Parathyroid adenoma (tissue), 2 donors: ENCODE results near the gene ANKS1A.

Experiments used
- H2AFZ ChIP-seq: fragments of 300-600 bp; sonication (generic); one replicate; pipeline ENCODE4 v1.7.0; 2017; ENCODE audit warnings: antibody characterized with exemption, mild to moderate bottlenecking
- H3K27ac ChIP-seq: fragments of 300-600 bp; sonication (generic); one replicate; pipeline ENCODE4 v1.7.0; 2017
- H3K27me3 ChIP-seq: fragments of 300-600 bp; sonication (generic); one replicate; pipeline ENCODE4 v1.7.0; 2017; ENCODE audit warnings: low read length; ENCODE audit not compliant: control insufficient read depth, insufficient read depth
- H3K36me3 ChIP-seq: fragments of 300-600 bp; sonication (generic); one replicate; pipeline ENCODE4 v1.7.0; 2017; ENCODE audit warnings: low read length; ENCODE audit not compliant: control insufficient read depth, insufficient read depth
- H3K4me1 ChIP-seq: fragments of 300-600 bp; sonication (generic); one replicate; pipeline ENCODE4 v1.7.0; 2017; ENCODE audit warnings: control low read depth
- H3K4me2 ChIP-seq: fragments of 300-600 bp; sonication (generic); one replicate; pipeline ENCODE4 v1.7.0; 2017; ENCODE audit warnings: low read length
- H3K4me3 ChIP-seq: fragments of 300-600 bp; sonication (generic); one replicate; pipeline ENCODE4 v1.7.0; 2017; ENCODE audit warnings: low read depth, low read length
- H3K79me2 ChIP-seq: fragments of 300-600 bp; sonication (generic); one replicate; pipeline ENCODE4 v1.7.0; 2017; ENCODE audit warnings: control low read depth
- H3K9ac ChIP-seq: fragments of 300-600 bp; sonication (generic); one replicate; pipeline ENCODE4 v1.7.0; 2017; ENCODE audit warnings: mild to moderate bottlenecking
- H3K9me3 ChIP-seq: fragments of 300-600 bp; sonication (generic); one replicate; pipeline ENCODE4 v1.7.0; 2017; ENCODE audit warnings: low read length; ENCODE audit not compliant: control insufficient read depth
- CTCF ChIP-seq: fragments of 300-600 bp; sonication (generic); IDR thresholded peaks from one replicate; pipeline ENCODE4 v1.7.0; 2017; ENCODE audit warnings: antibody characterized with exemption, mild to moderate bottlenecking
- donor health status: primary hyperparathyroidism.

Gene ANKS1A

GRCh38 chr6:35047265-35048011 lies 158.4 kb downstream of the ANKS1A start:
- Histone ChIP-seq H3K27me3 (no peaks in the 10 kb centered on the region), H3K9me3 (no peaks in the 10 kb centered on the region), H3K4me2 (no peak overlapping the region), H3K36me3 (no peaks in the 10 kb centered on the region), H3K4me3 (no peak overlapping the region), H3K79me2 (no peaks in the 10 kb centered on the region), H3K27ac (peak overlapping the region; percentile 27), H2AFZ (no peak overlapping the region), H3K9ac (no peak overlapping the region), H3K4me1 (no peaks in the 10 kb centered on the region)
- no peak for TF ChIP-seq CTCF

GRCh38 chr6:35048031-35048613 lies 159.1 kb downstream of the ANKS1A start:
- Histone ChIP-seq H3K27ac (peak overlapping the region; percentile 27), H3K4me2 (no peak overlapping the region), H3K9me3 (no peaks in the 10 kb centered on the region), H3K9ac (no peak overlapping the region), H3K36me3 (no peaks in the 10 kb centered on the region), H3K27me3 (no peaks in the 10 kb centered on the region), H3K4me1 (no peaks in the 10 kb centered on the region), H3K79me2 (no peaks in the 10 kb centered on the region), H2AFZ (no peak overlapping the region), H3K4me3 (no peak overlapping the region)
- no peak for TF ChIP-seq CTCF

- Histone ChIP-seq H3K27me3 (no peaks in the 10 kb centered on the region), H3K4me1 (no peaks in the 10 kb centered on the region), H3K4me3 (no peak overlapping the region), H3K4me2 (no peak overlapping the region), H3K36me3 (no peaks in the 10 kb centered on the region), H3K9ac (no peak overlapping the region), H2AFZ (no peak overlapping the region), H3K79me2 (no peaks in the 10 kb centered on the region), H3K9me3 (no peaks in the 10 kb centered on the region), H3K27ac (peak overlapping the region; percentile 27)
- no peak for TF ChIP-seq CTCF
These were observed 159.6 kb downstream of the ANKS1A start for GRCh38 chr6:35048631-35049083.

GRCh38 chr6:35049156-35049735 lies 160.2 kb downstream of the ANKS1A start:
- no peak overlapping the region for H3K4me2 ChIP-seq
- no peak overlapping the region for H3K4me3 ChIP-seq
- H3K36me3 ChIP-seq, result no peaks in the 10 kb centered on the region
- no peaks in the 10 kb centered on the region for H3K9me3 ChIP-seq
- no peaks in the 10 kb centered on the region for H3K27me3 ChIP-seq
- no peaks in the 10 kb centered on the region for H3K79me2 ChIP-seq
- no peak for TF ChIP-seq CTCF
- H3K27ac ChIP-seq, result no peak overlapping the region
- no peaks in the 10 kb centered on the region for H3K4me1 ChIP-seq
- no peak overlapping the region for H3K9ac ChIP-seq
- H2AFZ ChIP-seq, result no peak overlapping the region
